Activated CD4-positive, alpha-beta T cell treated with anti-CD3 and anti-CD28 coated beads, Interleukin-2, Interleukin-4, amounts not matched to agents 100 ng/mL and 50 ng/mL, durations not matched to agents 16 hours and 8 hours (primary cell): ENCODE measurements around the gene ARHGEF18.
"Not testable (repeated sequence)": the region's sequence is repeated elsewhere in the genome, so short reads cannot be mapped to it uniquely, and the experiment has no call there.

ENCODE experiments used
- DNase-seq: peaks from one replicate; pipeline ENCODE4 v3.0.0-alpha.2; 2020; ENCODE audit warnings: low spot score

ARHGEF18 gene

DNA sequence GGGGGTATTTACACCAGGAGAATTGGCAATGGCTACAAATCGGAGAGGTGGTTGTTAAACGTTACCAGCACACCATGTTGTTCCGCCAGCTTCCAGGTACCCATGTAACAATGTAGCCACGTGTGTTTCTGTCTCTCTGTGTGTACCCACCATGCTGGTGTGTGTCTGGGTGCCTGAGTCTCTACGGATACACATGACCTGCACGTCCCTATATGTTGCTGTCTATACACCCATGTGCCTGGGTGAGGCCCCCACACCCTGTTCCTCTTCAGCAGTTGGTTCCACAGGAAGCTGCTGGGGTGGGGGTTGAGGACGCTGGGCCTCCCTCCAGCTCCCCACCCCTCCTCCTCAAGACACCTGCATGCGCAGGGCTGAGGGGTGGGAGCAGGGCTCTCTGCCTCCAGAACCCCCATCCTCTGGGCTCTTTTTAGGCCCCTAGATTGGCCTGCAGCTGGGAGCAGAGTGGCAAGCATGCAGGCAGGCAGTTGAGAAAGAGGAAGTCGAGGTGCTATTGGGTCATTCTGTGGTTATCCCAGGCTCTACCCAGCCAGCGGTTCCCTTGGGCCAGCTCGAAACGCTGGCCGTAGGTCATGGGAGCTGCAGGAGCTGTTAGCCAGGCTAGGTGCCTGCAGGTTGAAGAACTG lies at the start of gene ARHGEF18:
Gene ARHGEF18, plus strand, starts transcription at position 351 of the 644 bp plus-strand sequence. CDS start 13,954 bp downstream, outside the sequence.
- DNase-seq: peak; percentile 31

DNA sequence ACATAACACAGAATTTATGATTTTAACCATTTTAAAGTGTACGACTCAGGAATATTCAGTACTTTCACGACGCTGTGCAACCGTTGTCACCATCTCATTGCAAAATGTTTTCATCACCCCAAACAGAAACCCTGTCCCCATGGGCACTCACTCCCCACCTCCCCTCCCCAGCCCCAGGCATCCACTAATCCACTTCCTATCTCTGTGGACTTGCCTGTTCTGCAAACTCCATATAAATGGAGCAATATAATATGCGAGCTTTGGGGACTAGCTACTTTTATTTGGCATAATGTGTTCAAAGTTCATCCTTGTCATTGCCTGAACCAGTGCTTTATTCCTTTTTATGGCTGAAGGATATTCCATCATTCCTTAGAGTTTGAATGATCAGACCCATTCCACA lies 47.2 kb upstream of the ARHGEF18 start:
- no peak for DNase-seq

DNA sequence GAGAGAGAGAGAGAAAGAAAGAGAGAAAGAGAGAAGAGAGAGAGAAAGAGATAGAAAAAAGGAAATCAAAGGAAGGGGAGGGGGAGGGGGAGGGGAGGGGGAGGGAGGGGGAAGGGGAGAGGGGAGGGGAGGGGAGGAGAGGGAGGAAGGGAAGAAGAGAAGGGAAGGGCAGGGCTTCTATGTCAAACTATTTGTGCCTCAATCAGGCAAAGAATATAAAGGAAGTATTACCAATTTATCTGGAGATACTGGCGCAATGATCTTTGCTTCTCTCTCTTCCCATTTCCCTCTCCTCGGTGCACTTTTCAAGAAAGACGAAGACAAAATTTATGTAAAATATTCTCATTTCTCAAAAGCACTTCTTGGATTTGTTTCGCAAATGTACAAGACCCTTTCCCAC lies 45.3 kb upstream of the ARHGEF18 start:
- DNase-seq: no peak

DNA sequence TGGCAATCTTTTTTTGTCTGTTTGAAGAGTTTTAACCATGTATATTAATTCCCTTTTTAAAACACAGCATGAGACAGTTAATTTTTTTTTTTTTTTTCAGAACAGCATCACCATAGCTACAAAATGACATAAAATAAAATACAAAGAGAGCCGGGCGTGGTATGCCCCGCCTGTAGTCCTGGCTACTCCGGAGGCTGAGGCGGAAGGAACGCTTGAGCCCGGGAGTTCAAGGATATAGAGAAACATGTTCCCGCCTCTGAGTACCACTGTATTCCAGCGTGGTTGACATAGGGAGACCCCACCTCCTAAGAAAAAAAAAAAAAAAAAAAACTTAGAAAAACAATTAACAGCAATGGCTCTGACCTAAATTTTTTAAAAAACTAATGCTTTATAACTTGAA lies 44.5 kb upstream of the ARHGEF18 start:
- no peak for DNase-seq

DNA sequence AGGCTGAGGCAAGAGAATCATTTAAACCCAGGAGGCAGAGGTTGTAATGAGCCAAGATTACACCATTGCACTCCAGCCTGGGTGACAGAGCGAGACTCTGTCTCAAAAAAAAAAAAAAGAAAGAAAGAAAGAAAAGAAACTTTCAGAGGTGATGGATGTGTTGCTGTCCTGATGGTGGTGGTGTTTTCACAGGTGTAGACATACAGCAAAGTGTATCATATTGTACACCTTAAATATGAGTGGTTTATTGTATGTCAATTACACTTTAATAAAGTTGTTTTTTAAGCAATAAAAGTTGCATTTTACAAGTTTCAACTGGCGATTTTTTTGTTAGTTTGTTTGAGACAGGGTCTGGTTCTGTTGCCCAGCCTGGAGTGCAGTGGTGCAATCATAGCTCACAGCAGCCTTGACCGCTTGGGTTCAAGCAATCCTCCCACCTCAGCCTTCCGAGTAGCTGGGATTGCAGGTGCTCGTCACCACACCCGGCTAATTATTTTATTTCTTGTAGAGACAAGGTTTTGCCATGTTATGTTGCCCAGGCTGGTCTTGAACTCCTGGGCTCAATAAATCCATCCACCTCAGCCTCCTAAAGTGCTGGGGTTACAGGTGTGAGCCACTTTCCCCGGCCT lies 41.0 kb upstream of the ARHGEF18 start:
- no peak for DNase-seq

DNA sequence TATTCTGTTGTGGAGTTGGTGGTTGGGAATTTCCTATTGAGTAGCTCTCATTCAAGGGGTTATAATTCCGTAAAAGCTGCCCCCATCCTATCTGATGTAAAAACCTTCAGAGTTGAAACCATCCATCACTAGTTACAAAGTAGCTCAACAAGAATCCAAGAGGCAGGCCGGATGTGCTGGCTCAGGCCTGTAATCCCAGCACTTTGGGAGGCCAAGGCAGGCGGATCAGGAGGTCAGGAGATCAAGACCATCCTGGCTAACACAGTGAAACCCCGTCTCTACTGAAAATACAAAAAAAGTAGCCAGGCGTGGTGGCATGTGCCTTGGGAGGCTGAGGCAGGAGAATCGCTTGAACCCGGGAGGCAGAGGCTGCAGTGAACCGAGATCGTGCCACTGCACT lies 40.4 kb upstream of the ARHGEF18 start:
- not testable (repeated sequence) for DNase-seq

DNA sequence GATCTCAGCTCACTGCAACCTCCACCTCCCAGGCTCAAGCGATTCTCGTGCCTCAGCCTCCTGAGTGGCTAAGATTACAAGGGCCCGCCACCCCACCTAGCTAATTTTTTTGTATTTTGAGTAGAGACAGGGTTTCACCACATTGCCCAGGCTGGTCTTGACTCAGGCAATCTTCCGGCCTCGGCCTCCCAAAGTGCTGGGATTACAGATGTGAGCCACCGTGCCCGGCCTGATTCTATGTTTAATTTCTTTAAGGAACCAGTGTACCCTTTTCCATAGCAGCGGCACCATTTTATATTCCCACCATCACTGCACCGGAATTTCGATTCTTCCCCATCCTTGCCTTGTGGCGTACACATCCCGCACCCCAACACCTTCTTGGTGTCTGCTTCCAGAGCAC lies 36.8 kb upstream of the ARHGEF18 start:
- no peak for DNase-seq

DNA sequence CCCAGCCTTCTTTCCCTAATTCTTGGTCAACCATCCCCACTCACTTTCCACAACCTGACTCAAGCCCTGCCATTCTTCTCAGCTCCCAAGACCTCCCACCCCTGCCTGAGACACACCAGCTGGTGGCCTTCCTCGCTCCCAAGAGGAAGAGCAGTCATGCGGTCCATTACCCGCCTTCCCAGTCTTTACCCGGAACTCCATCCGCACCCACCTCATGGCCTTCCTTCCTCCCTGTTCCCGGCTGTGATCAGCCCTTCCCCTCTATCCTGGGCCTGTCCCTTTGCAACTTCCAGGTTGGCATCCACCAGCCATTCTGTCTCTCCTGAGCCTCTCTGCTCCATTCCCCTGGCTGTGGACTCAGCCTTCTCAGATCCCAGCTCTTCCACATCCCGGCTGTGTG lies 35.9 kb upstream of the ARHGEF18 start:
- no peak for DNase-seq

DNA sequence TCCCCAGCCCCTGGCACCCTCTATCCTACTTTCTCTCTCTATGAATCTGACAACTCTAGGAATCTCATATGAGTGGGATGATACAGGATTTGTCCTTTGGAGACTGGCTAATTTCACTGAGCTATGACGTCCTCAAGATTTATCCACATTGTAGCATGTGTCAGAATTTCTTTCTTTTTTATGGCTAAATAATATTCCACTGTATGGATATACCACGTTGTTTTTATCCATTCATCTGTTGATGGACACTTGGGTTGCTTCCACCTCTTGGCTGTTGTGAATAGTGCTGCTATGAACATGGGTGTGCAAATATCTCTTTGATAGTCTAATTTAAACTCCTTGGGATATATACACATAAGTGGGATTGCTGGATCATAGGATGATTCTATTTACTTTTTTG lies 30.6 kb upstream of the ARHGEF18 start:
- no peak for DNase-seq

DNA sequence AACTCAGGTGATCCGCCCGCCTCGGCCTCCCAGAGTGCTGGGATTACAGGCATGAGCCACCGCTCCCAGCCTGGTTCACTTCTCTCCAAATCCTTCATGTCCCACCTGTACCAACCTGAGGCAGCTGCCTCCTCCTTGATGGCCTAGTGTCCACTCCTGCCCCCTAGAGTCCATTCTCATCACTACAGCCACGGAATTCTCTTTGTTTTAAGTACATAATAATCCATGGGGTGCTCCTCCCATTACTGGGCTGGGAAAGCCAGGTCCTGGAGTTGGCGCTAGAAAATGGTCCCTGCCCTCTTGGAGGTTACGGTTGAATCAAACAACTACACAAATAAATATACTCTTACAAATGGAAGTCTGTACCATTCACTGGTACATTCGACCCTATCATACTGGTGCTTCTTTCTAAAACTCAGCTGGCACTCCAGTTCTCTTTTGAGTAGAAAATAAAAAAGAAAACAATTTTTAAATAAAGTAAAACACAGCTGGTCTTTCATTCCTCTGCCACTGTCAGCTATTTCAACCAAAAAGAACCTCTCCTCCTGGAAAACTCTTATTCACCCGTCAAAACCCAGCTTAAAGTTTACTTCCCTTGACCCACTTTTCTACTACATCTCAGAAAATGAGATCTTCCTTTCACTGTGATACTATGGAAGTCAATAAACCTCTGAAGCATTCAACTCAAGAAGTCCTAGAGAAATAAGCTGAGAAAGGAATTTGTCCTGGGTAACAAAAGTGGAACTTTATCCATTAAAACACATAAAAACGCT lies 22.4 kb upstream of the ARHGEF18 start:
- peak; percentile 31 for DNase-seq

DNA sequence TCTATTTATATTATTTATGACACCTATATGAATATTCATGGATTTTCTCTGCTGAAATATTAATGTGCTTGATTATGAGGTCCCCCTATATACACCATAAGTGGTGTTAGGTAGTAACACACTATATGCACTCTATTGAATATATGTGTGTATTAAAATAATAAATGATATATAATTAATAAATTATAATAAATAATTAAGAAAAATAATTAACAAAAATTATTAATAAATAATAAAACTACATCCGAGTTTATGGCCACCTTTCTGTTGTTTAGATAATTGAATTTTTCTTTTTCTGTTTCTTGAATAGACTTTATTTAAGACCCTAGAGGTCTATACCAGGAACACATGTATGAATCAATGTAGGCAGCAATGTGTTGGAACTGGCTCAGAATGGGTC lies 20.9 kb upstream of the ARHGEF18 start:
- no peak for DNase-seq

DNA sequence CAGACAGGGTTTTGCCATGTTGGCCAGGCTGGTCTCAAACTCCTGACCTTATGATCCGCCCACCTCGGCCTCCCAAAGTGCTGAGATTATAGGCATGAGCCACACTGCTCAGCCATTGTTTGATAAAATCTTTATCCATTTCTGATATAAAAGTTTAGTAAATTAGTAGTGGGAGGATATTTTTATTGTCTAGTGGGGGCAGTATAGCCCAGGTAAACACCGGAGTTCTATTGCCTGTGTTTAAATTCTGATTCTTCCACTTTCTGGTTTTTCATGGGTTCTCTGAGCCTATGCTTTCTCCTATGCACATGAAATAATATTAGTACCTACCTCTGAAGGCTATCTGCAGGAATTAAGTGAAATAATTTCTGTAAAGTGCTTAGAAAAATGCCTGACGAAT lies 20.1 kb upstream of the ARHGEF18 start:
- no peak for DNase-seq

DNA sequence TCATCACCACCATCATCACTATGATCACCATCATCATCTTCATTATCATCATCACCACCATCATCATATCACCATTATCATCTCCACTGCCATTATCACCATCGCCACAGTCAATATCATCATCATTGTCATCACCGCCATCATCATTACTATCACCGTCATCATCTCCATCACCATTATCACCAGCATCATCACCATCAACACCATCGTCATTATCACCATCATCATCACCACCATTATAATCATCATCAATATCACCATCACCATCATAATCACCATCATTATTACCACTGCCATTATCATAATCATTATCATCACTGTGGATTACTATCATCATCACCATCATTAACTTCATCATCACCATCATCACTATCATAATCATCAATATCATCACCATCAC lies 17.3 kb upstream of the ARHGEF18 start:
- no peak for DNase-seq

DNA sequence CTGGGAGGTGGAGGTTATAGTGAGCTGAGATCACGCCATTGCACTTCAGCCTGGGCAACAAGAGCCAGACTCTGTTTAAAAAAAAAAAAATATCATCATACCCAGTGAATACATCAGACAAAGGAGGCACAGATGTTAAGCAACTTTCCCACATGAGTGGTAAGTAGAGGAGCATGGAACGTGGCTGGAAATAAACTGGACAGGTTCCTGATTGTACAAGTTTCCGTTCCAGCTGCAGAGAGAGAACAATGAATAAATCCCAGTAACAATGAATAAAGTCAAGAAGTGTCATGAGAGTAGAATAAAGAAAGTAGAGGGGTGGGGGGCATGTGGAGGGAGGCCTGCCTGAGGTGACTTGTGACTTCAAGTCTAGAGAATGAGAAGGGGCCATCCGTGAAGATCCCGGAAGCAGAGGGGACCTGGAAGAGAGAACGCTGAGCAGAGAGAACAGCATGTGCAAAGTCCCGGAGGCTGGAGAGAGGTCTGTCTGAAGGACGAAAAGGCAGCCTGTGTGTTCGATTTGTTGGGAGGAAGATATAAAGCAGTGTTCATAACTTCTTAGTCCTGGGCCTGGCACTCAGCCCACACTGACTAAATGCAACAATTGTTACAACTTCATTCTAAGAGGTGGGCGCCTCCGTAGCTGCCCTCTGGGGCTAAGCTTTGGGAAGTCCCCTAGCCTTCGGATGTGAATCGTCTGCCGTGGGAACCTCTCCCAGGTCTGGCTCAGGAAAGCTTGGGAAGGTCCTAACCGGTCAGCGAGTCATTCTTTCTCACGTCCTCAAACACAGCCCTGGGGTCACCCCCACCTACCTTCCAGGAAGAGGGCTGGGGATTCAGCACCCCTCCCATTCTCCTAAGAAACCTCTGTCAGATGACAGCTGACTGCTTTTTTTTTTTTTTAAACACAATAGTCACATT lies 15.3 kb upstream of the ARHGEF18 start:
- DNase-seq: no peak

DNA sequence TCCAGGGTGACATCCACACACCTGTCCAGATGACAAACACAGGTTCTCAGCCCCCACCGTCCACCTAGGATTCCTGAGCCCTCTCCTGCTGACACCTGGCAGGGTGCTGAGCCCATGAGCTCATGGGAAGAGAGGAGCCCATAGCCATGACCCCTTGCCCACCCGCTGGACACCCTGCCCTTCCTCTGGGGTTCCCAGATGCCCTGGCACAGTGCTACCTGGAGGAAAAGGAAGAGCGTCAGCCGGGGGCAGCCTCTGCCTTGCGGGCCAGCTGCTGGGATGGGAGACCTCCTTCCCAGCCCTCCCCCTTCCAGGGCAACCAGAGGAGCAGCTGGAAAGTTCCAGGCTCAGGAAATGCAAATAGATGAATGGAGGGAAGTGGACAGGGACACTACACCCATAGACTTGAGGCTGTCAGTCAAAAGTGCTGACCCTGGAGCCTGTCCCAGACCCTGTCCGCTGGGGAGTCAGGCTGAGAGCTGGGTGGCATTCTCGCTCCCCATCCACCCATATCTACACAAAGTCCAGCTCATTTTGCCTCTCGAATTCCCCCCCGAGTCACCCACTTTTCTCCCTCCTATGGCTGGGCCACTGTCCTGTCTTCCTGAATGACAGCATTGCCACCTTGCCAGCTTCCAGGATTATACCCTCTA lies 12.3 kb upstream of the ARHGEF18 start:
- DNase-seq: no peak

DNA sequence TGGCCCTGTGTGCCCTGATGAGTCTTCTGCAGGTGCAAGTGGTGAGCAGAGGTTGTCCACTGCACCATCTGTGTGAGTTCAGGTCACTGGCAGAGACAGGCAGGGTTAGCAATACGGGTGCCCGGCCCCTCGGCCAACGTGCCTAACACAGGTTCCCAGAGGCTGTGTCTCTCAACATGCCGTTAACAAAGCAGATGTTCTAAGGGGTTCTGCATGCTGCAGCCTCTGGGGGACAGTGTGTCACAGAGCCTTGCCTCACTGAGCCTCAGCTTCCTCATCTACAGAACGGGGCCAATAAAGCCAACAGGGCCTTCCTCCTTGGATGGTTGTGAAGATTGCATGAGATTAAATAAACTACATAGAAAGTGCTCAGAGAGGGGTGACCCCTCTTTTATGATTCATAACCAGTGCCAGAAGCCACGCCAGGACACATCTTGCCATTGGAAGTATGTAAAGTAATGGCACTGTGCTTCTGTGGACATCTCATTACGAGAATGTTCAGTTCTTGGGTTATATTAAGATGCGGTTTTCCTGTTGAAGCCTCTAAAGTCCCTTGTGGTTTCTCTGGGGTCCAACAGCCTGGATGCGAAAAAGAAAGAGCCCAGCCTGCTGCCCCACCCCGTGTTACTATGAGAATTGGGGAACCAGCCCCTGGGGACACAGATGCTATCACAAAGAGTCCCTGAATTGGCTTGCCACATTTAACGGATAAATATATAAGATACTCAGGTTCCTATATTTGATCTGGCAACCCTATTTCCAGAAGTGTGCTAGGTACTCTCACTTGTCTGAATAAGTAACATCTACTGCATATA lies 11.2 kb upstream of the ARHGEF18 start:
- peak; percentile 62 for DNase-seq

DNA sequence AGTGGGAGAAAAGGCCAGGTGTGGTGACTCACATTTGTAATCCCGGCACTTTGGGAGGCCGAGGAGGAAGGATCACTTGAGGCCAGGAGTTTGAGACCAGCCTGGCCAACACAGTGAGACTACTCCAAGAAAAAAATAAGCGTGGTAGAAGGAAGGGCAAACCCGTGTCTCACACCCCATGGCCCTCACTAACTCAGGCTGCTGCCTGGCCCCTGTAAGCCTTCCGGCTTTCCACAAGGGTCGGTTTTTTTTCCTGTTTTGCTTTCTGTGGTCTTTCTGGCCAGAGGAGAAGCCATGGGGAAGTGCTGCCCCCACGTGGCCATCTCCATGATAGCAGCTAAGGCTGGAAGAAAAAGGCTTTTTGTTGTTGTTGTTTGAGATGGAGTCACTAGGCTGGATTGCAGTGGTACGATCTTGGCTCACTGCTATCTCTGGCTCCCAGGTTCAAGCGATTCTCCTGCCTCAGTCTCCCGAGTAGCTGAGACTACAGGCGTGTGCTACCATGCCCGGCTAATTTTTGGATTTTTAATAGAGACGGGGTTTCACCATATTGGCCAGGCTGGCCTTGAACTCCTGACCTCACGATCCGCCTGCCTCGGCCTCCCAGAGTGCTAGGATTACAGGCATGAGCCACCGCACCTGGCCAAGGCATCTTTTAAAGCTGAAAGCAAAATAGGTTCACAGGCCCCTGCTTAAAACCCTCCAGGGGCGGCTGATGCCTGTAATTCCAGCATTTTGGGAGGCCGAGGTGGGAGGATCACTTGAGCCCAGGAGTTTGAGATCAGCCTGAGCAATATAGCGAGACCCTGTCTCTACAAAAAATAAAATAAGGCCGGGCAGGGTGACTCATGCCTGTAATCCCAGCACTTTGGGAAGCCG lies 7.5 kb upstream of the ARHGEF18 start:
- DNase-seq: peak; percentile 81

DNA sequence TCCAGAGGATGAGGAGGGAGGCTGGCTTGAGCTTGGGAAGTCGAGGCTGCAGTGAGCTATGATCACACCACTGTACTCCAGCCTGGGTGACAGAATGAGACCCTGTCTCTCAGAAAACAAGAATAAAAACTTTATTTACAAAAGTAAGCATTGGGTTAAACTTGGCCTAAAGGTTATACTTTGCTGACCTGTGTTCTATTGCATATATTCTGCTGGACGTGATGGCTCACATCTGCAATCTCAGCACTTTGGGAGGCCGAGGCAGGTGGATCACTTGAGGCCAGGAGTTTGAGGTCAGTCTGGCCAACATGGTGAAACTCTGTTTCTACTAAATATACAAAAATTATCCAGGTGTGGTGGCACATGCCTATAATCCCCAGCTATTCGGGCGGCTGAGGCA lies 6.6 kb upstream of the ARHGEF18 start:
- DNase-seq: no peak

DNA sequence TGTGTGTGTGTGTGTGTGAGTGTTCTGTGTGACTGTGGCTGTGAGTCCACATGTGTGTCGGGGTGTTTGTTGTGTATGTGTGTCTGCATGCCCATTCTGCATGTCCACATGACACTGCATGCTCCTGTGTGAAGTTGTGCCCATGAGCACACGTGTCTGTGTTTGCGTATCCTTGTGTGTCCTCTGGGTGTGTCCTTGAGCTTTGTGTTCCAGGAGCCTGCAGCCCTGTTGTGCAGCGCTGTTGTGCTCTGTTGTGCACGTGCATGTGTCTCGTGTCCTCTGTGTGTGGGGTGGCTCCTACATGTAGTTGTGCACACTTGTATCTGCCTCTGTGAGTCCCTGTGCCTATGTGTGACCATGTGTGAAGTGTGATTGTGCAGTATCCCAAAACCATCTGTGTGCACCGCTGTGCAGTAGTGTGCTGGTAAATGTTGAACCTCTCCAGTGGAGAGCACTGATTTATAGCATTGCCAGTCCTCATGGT lies 2.2 kb upstream of the ARHGEF18 start:
- no peak for DNase-seq

DNA sequence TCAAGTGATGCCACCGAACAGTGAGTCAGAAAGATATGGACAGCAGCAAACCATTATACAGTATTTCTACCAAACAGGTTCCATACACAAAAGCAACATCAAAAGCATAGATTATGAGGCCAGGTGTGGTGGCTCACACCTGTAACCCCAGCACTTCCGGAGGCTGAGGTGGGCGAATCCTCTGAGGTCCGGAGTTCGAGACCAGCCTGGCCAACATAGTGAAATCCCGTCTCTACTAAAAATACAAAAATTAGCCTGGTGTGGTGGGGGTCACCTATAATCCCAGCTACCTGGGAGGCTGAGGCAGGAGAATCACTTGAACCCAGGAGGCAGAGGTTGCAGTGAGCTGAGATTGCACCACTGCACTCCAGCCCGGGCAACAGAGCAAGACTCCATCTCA lies 1.7 kb upstream of the ARHGEF18 start:
- DNase-seq: not testable (repeated sequence)
